EH (cell line): Measurements from ENCODE around the gene PDCD11.

ENCODE experiments used
- DNase-seq: peaks from one replicate; pipeline ENCODE4 v3.0.0-alpha.2; 2015; ENCODE audit warnings: low read depth

The PDCD11 gene

DNA sequence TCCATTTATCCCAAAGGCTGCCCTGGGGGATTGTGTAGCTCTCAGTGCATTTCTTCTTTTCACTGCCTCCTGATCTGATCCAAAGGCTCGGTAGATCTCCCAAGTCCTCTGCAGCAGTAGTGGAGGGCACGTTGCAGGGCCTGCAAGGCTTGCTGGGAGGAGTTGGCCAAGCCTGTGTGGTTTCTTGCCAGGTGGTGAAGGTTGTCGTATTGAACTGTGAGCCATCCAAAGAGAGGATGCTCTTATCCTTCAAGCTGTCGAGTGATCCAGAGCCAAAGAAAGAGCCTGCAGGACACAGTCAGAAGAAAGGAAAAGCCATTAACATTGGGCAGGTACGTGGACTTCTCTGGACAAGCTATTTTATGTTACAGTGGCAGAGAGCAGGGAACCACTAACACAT, 21.2 kb downstream of the PDCD11 start:
- no peak for DNase-seq

DNA sequence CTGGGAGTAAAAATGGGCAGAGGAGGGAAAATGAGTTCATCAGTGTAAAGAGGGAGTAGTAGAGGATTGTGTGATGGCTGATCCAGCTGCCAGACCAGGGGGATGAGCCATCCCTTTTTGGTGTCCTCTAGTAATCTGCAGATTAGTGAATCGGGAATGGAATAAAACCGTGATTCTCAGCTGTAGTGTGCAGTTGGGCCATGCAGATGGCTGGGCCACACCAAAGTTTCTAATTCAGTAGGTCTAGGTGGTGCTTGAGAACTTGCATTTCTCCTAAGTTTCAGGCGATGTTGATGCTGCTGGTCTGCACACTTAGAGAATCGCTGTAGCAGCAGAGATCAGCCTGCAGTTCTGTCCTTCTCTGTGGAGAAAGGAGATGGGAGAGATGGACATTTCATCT, 22.7 kb downstream of the PDCD11 start:
- no peak for DNase-seq

DNA sequence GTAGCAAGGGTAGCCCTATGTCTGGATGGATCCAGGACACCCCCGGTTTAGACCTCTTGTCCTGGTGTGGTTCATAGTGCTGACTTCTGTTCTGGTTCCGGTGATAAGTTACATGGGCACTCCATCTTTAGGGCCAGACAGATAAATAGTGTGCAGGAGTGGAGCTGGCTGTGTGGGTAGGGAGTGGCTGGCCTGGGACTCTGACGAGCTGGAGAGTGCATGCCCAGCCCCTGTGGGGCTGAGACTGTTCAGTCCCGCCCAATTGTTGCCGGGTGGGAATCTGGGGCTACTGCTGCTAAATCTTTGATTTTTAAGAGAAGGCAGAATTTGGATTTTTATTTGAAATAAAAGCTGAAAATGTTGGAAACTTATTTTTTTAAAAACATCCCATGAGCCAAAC, 27.3 kb downstream of the PDCD11 start:
- DNase-seq: no peak

DNA sequence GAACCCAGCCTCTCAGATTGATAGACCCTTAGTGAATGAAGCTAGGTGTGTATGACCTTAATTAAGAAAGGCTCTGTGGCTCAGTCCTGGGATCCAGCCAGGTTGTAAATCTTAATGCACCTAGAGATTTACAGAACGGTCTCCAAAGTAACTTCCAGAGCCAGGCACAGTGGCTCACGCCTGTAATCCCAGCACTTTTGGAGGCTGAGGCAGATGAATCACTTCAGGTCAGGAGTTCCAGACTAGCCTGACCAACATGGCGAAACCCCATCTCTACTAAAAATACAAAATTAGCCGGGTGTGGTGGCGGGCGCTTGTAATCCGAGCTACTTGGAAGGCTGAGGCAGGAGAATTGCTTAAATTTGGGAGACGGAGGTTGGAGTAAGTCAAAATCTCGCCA, 31.4 kb downstream of the PDCD11 start:
- no peak for DNase-seq

DNA sequence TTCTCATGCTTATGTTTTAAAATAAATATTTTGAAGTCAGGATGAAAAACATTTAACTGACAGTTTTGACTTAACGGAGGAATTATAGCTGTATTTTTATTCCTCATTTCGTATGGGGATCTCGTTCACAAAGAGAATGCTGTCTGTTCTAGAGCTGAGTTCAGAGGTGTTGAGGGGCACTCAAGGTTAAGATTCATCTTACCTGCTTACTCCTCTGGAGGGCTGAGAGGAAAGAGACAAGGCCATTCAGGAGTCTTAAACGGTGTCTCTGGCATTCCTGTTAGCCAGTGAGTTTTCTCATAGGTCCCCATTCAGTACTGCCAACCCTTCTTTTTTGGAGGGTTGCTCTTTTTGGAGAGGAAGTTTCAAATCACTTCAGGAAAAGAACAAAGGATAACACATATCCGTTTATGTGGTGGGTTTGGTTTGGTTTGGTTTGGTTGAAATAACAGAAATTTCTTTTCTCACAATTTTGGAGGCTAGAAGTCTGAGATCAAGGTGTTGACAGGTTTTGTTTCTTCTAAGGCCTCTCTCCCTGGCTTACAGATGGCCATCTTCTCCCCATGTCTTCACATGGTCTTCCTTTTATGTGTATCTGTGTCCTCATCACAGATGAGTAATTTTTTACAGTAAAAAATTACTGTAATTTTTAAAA, 32.7 kb downstream of the PDCD11 start:
- no peak for DNase-seq

DNA sequence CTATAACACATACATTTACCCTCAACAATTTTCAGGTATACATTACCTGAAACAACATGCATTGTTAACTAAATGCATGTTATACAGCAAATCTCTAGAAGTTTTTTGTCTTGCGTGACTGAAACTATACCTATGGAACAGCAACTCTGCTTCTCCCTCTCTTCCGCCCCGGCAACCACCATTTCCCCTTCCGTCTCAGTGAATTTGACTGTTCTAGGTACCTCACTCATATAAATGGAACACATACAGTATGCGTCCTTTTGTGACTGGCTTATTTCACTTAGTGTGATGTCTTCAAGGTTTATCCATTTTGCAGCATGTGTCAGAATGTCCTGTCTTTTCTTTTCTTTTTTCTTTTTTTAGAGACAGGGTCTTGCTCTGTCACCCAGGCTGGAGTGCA, 33.2 kb downstream of the PDCD11 start:
- no peak for DNase-seq

DNA sequence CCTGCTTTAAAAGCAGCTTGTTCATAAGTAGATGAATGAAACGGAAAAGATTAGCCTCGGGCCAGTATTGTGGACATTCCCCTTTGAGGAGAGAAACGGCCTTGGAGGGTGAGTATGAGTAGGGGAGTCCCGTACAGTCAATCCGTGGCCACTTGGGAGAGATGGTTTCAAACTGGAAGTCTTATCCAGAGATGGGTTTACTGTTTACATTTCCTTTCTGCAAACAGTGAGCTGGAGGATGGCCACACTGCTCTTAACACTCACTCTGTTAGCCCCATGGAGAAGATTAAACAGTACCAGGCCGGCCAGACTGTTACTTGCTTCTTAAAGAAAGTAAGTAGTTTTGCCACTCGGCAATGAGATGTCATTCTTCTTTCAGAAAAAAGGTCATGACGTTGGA, 35.5 kb downstream of the PDCD11 start:
- no peak for DNase-seq

DNA sequence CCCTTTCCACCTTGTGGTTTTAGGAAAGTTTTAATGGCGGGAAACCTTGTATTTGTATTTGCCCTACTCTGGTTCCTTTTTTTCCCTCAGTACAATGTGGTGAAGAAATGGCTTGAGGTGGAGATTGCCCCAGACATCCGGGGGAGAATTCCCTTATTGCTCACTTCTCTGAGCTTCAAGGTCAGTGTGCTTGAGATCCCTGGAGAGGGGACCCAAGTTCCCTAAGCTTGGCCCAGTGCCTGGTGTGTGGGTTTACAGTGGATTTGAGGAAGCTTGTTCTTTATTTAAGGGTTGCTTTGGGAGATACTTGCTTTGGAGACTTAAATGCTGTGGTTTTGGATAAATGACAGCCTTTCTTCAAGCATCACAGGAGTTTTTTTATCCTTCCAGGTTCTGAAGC, 37.4 kb downstream of the PDCD11 start:
- no peak for DNase-seq

DNA sequence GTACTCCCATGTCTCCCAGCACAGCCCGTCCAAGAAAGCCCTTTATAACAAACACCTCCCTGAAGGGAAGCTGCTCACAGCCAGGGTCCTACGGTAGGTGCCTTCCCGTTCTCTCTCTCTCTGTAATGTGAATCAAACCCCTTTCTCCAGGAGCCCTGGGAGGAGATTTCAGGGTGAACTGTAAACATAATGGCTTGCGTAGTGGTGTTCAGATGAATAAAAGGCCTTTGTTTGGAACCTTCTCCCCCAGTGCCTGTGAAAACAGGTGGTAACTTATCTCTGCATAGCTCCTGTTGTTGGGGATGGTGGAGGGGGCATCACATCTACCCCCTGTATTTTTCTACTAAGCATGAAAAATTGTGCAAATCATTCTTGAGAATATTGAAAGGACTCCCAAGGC, 43.4 kb downstream of the PDCD11 start:
- DNase-seq: no peak

DNA sequence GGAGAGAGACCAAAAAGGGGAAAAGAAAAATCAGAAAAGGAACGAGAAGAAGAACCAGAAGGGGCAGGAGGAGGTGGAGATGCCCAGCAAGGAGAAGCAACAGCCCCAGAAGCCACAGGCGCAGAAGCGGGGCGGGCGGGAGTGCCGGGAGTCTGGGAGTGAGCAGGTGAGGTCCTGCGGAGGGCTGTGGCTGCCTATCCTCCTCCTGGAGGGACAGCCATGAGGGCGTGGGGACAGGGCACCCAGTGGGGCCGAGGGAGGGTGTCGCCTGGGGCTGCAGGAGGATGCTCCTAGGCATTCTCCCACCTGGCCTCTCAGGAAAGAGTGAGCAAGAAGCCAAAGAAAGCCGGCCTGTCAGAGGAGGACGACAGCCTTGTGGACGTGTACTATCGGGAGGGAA, 44.0 kb downstream of the PDCD11 start:
- DNase-seq: no peak

DNA sequence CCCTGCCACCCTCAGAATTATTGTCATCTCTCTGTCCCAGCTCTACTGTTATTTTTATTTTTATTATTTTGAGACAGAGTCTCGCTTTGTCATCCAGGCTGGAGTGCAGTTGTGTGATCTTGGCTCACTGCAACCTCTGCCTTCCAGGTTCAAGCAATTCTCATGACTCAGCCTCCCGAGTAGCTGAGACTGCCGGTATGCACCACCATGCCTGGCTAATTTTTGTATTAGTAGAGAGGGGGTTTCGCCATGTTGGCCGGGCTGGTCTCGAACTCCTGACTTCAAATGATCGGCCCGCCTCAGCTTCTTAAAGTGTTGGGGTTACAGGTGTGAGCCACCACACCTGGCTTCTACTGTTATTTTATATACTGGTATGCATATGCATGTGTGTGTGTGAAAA, 44.8 kb downstream of the PDCD11 start:
- DNase-seq: peak; percentile 35

DNA sequence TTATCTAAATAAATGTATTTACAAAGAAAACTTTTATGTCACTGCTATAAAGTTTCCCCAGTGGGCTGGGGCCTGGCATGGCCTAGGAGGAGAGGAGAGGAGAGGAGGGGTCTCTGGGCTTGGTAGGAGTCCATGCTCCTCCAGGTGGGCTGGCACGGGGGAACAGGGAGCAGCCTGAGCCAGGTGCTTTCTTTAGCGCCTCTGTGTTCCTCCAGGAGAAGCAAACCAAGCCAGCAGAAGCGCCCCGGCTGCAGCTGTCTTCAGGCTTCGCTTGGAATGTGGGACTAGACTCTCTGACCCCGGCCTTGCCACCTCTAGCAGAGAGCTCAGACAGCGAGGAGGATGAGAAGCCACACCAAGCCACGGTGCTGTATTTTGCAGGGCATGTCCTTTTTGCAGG, 45.2 kb downstream of the PDCD11 start:
- no peak for DNase-seq

DNA sequence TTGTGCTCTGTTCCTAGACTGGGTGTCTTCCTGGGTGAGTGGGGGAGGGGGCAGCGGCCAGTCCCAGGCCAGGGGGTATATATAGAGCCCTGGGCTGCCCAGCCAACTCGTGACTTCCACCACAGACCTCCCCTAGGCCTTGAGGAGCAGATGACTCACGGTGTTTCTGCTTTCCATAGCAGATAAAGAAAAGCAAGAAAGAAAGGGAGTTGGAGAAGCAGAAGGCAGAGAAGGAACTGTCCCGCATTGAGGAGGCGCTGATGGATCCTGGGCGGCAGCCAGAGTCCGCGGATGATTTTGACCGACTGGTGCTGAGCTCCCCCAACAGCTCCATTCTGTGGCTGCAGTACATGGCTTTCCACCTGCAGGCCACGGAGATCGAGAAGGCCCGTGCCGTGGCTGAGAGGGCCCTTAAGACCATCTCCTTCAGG, 45.6 kb downstream of the PDCD11 start:
- DNase-seq: peak; percentile 71

DNA sequence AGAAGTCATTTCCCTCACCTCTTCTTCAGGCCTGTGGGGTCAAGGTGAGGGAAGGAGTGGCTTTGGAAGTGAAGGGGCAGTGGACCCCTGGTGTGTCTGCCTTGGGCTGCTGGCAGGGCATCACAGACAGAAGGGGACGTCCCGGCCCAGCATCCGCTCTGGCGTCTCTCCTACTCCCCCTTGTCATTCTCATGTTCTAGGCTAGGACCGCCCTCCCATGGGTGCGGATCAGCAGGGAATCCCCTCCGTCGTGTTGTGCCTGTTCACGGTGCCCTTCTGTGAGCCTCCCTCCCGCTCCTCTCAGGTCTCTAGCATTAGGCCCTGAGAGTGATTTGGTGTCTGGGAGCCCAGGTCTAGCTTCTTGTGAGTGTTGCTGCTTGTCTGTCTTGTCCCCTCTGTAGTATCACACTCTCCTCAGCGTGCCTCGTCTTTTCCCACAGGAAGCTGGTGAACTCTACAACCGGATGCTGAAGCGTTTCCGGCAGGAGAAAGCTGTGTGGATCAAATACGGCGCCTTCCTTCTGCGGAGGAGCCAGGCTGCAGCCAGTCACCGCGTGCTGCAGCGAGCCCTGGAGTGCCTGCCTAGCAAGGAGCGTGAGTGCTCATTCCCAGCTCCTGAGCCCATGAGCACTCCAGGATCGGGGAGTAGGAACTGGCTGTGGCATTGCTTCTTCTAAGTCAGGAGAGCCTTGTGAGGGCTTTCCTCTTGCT, 47.2 kb downstream of the PDCD11 start:
- DNase-seq: no peak

DNA sequence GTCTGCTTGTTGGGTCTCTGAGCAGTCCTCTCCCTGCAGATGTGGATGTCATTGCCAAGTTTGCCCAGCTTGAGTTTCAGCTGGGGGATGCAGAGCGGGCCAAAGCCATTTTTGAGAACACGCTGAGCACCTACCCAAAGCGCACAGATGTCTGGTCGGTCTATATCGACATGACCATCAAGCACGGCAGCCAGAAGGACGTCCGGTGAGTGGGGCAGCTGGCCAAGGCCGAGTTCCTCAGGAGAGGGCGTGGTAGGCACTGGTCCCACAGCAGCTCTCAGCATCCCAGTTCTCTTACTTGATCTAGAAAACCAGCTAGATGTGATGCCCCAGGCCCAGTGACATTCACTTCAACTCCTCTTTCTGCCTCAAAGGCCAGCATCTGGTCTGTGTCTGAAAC, 48.1 kb downstream of the PDCD11 start:
- DNase-seq: no peak

DNA sequence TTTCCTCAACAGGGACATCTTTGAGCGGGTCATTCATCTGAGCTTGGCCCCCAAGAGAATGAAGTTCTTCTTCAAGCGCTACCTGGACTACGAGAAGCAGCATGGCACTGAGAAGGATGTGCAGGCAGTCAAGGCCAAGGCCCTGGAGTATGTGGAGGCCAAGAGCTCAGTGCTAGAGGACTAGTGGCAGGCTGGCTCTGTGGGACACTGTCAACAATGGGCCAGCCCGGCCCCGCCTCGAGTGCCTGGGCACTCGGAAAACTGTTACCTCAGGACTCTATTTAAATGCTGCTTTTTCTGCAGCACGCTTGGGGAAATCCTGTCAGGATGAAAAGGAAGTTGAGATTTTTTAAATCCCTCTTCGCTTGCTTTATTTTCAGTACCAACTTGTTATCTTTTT, 48.9 kb downstream of the PDCD11 start:
- DNase-seq: no peak

DNA sequence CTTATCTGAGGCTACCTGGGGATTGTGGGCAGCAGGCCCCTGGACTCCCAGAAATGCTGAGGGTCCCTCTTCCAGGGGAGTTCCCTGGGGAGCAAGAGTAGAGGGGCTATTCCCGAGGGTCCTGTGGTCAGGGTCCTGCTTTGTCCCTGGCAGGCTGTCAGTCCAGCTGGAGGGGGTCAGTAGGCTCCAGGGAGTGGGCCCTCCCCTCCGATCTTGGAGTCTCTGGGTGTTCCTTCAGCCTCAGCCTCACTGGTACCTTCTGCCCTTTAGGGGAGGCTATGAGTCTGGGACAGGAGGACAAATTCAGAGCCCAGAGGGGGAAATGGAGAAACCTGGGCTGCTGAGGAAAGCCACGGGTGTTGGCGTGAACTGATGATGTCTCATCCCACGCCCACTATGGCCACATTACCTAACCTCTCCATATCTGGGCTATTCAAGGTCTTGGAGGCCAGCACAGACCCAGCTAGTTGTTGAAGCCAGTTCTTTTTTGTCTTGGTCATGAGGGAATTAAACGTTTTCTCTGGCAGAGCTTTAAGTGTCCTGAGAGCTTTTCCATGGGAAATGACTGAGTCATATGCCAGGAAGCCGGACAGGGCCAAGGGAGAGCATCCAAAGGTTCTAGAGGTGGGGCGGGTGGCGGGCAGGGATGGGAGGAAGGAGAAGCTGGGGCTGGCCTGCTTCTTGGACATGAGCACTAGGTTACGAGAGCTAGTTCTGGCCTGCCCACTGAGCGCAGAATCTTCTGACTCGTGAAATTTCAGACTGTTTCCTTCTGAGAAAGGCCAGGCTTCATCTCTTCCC, 49.5 kb downstream of the PDCD11 start:
- DNase-seq: peak; percentile 90

DNA sequence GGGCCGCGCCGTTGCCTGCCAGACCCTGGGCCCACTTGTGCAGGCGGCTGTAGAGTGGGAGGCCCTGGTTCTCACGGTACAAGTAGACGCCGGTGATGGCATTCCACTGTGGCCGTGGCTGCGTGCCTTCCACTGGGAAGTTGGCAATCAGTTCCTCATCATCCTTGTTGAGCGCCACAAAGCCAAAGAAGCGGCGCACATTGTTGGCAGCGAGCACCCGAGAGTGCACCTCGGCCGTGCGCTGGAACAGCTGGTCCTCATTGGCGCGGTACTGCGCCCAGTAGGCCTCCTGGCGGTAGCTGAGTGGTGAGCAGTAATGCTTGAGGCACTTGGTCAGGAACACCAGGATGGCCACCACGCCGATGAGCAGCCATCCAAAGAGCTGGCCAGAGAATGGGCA, 50.8 kb downstream of the PDCD11 start:
- no peak for DNase-seq

DNA sequence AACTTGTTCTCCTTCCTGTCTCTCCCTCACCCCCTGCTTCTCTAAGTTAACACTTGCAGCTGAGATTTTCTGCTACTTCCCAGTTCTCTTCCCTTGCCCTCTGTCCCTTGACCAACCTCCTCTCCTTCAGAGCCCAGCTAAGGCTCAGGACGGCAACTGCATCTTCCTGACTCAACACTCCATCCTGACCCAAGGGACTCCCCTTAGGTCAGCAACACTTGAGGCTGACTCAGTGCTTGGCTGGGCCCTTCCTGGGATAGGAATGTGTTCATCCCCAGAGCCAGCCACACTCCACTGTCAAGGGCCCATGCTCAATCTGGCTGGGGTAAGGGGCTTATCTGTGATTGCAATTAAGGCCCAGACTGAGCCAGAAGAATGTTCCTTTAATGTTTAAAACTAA, 52.3 kb downstream of the PDCD11 start:
- DNase-seq: peak; percentile 90

DNA sequence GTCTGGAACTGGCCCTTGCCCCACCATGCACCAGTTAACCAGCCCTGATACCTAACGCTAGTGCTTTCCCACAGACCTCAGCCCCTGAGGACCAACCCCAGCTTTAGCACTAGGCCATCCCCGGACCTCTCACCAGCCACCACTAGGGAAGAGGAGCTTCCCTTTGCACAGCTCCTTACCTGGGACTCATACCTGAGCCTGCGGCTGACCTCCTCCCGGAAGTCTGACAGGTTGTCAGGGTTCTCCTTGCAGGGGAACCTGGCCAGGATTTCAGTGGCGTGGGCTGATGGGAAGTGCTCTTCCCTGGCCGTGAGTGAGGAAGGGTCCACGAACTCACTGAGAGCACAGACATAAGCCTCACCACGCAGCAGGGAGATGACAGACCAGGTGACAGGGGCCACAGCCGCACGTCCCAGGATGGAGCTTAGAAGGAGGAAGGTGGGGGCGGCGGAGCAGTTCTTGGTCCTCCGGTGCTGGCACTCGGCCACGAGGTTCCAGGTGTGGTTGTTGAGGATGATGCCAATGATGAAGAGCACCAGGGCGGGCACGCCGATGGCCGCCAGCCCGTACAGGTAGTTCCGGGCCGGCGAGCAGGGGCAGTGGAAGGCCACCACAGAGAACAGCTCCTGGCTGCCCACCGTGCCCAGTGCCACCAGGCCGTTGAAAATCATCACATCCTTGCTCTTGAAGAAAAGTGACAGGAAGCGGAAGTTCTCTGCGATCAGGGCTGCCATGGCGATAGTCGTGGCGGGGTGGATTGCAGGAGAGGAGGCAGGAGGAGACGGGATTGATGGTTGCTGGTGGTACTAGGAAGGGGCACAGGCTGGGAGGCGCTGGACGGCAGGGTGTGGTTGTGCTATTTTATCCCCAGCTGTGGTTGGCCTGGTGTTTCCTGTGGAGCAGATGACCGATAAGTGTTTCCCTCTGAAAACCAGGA, 53.0 kb downstream of the PDCD11 start:
- peak; percentile 7 for DNase-seq

DNA sequence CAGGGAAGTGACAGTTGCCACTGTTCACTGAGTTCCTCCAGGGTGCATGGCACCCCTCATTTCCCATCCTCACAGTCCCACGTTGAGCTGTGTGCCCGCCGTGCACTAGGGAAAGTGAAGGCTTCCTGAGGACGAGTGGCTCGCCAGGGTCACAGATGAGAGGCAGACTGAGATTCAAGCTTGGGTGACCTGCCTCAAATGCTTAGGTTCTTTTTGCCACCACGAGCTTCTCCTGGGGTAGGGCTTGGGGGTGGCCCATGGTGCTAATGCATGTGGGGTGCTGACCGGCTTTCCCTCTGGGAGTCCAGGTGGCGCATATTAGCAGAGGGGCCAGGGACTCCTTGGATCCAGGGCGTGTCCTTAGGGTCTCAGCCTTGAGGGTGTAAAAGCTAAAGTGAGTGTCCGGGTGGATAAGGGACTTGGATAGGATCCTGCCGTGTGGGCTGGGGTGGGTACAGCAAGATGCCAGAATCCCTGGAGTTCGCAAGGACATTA, 53.8 kb downstream of the PDCD11 start:
- no peak for DNase-seq
